ENCODE measurements around the gene CALB2.
"Not testable (repeated sequence)": the region's sequence is repeated elsewhere in the genome, so short reads cannot be mapped to it uniquely, and the experiment has no call there.

Gene CALB2

GRCh38 chr16:71352963-71353460 is 5.5 kb upstream of the CALB2 start:
- Histone ChIP-seq H3K9me3 (ENCODE audit: control insufficient read depth, insufficient read depth, low read depth, low read length) (no peaks in the 10 kb centered on the region), H3K4me1 (ENCODE audit: control insufficient read depth, insufficient read depth, low read length) (no peaks in the 10 kb centered on the region), H3K4me3 (ENCODE audit: low read depth, low read length) (no peak overlapping the region), H3K9ac (ENCODE audit: low read length) (no peak overlapping the region), H3K27ac (ENCODE audit: low read depth, low read length) (no peak overlapping the region), H3K27me3 (ENCODE audit: control insufficient read depth, insufficient read depth, low read length) (peaks cover 13% of the 10 kb centered on the region), H3K36me3 (ENCODE audit: control insufficient read depth, insufficient read depth, low read length) (no peaks in the 10 kb centered on the region)

- H3K9me3 ChIP-seq (ENCODE audit: control insufficient read depth, insufficient read depth, low read depth, low read length) = no peaks in the 10 kb centered on the region
- H3K4me1 ChIP-seq (ENCODE audit: control insufficient read depth, insufficient read depth, low read length) = peaks cover 3% of the 10 kb centered on the region; the same call in 1 of the 2 replicates
- peaks cover 18% of the 10 kb centered on the region for H3K27me3 ChIP-seq (ENCODE audit: control insufficient read depth, insufficient read depth, low read length)
- no peak overlapping the region for H3K27ac ChIP-seq (ENCODE audit: low read depth, low read length)
- H3K4me3 ChIP-seq (ENCODE audit: low read depth, low read length) = no peak overlapping the region
- H3K9ac ChIP-seq (ENCODE audit: low read length) = no peak overlapping the region
- H3K36me3 ChIP-seq (ENCODE audit: control insufficient read depth, insufficient read depth, low read length) = no peaks in the 10 kb centered on the region
These were observed 4.8 kb upstream of the CALB2 start for GRCh38 chr16:71353736-71354135.

GRCh38 chr16:71354156-71354555 is 4.4 kb upstream of the CALB2 start:
- peaks cover 3% of the 10 kb centered on the region; the same call in 1 of the 2 replicates for H3K4me1 ChIP-seq (ENCODE audit: control insufficient read depth, insufficient read depth, low read length)
- H3K4me3 ChIP-seq (ENCODE audit: low read depth, low read length) = no peak overlapping the region
- no peaks in the 10 kb centered on the region for H3K36me3 ChIP-seq (ENCODE audit: control insufficient read depth, insufficient read depth, low read length)
- H3K9ac ChIP-seq (ENCODE audit: low read length) = no peak overlapping the region
- H3K27me3 ChIP-seq (ENCODE audit: control insufficient read depth, insufficient read depth, low read length) = peaks cover 22% of the 10 kb centered on the region
- H3K27ac ChIP-seq (ENCODE audit: low read depth, low read length) = no peak overlapping the region
- H3K9me3 ChIP-seq (ENCODE audit: control insufficient read depth, insufficient read depth, low read depth, low read length) = no peaks in the 10 kb centered on the region

- Histone ChIP-seq H3K9me3 (ENCODE audit: control insufficient read depth, insufficient read depth, low read depth, low read length) (no peaks in the 10 kb centered on the region), H3K4me3 (ENCODE audit: low read depth, low read length) (no peak overlapping the region), H3K4me1 (ENCODE audit: control insufficient read depth, insufficient read depth, low read length) (peaks cover 3% of the 10 kb centered on the region; the same call in 1 of the 2 replicates), H3K9ac (ENCODE audit: low read length) (no peak overlapping the region), H3K27me3 (ENCODE audit: control insufficient read depth, insufficient read depth, low read length) (peaks cover 41% of the 10 kb centered on the region), H3K36me3 (ENCODE audit: control insufficient read depth, insufficient read depth, low read length) (no peaks in the 10 kb centered on the region), H3K27ac (ENCODE audit: low read depth, low read length) (no peak overlapping the region)
These were observed 2.3 kb upstream of the CALB2 start for GRCh38 chr16:71356051-71356740.

- H3K4me1 ChIP-seq (ENCODE audit: control insufficient read depth, insufficient read depth, low read length); H3K9ac ChIP-seq (ENCODE audit: low read length); H3K36me3 ChIP-seq (ENCODE audit: control insufficient read depth, insufficient read depth, low read length); H3K4me3 ChIP-seq (ENCODE audit: low read depth, low read length); H3K27ac ChIP-seq (ENCODE audit: low read depth, low read length); H3K9me3 ChIP-seq (ENCODE audit: control insufficient read depth, insufficient read depth, low read depth, low read length): not testable (repeated sequence)
- H3K27me3 ChIP-seq (ENCODE audit: control insufficient read depth, insufficient read depth, low read length) = peaks cover 44% of the 10 kb centered on the region
These were observed 1.6 kb upstream of the CALB2 start for GRCh38 chr16:71356936-71357335.

- H3K27ac ChIP-seq (ENCODE audit: low read depth, low read length) = no peak overlapping the region
These were observed 842 bp upstream of the CALB2 start for GRCh38 chr16:71357681-71358080.

GRCh38 chr16:71359431-71359830 is 908 bp downstream of the CALB2 start:
- no peak overlapping the region for H3K9ac ChIP-seq (ENCODE audit: low read length)
- H3K27ac ChIP-seq (ENCODE audit: low read depth, low read length) = no peak overlapping the region
- no peaks in the 10 kb centered on the region for H3K36me3 ChIP-seq (ENCODE audit: control insufficient read depth, insufficient read depth, low read length)
- peaks cover 3% of the 10 kb centered on the region; the same call in 1 of the 2 replicates for H3K4me1 ChIP-seq (ENCODE audit: control insufficient read depth, insufficient read depth, low read length)
- H3K27me3 ChIP-seq (ENCODE audit: control insufficient read depth, insufficient read depth, low read length) = peaks cover 46% of the 10 kb centered on the region
- no peak overlapping the region for H3K4me3 ChIP-seq (ENCODE audit: low read depth, low read length)
- no peaks in the 10 kb centered on the region for H3K9me3 ChIP-seq (ENCODE audit: control insufficient read depth, insufficient read depth, low read depth, low read length)

More at GRCh38 chr16:71357681-71358080, 842 bp upstream of the CALB2 start:
- no peaks in the 10 kb centered on the region for H3K36me3 ChIP-seq (ENCODE audit: control insufficient read depth, insufficient read depth, low read length)
- H3K9me3 ChIP-seq (ENCODE audit: control insufficient read depth, insufficient read depth, low read depth, low read length) = no peaks in the 10 kb centered on the region
- no peak overlapping the region for H3K4me3 ChIP-seq (ENCODE audit: low read depth, low read length)
- no peak overlapping the region for H3K9ac ChIP-seq (ENCODE audit: low read length)
- H3K4me1 ChIP-seq (ENCODE audit: control insufficient read depth, insufficient read depth, low read length) = peaks cover 3% of the 10 kb centered on the region; the same call in 1 of the 2 replicates
- H3K27me3 ChIP-seq (ENCODE audit: control insufficient read depth, insufficient read depth, low read length) = peaks cover 46% of the 10 kb centered on the region

GRCh38 chr16:71360378-71360777 is 1.9 kb downstream of the CALB2 start:
- H3K4me1 ChIP-seq (ENCODE audit: control insufficient read depth, insufficient read depth, low read length) = peaks cover 3% of the 10 kb centered on the region; the same call in 1 of the 2 replicates
- H3K27me3 ChIP-seq (ENCODE audit: control insufficient read depth, insufficient read depth, low read length) = peaks cover 43% of the 10 kb centered on the region
- H3K4me3 ChIP-seq (ENCODE audit: low read depth, low read length) = no peak overlapping the region
- no peaks in the 10 kb centered on the region for H3K36me3 ChIP-seq (ENCODE audit: control insufficient read depth, insufficient read depth, low read length)
- H3K27ac ChIP-seq (ENCODE audit: low read depth, low read length) = no peak overlapping the region
- no peaks in the 10 kb centered on the region for H3K9me3 ChIP-seq (ENCODE audit: control insufficient read depth, insufficient read depth, low read depth, low read length)
- H3K9ac ChIP-seq (ENCODE audit: low read length) = no peak overlapping the region

- H3K27ac ChIP-seq (ENCODE audit: low read depth, low read length) = no peak overlapping the region
- H3K9ac ChIP-seq (ENCODE audit: low read length) = no peak overlapping the region
- peaks cover 23% of the 10 kb centered on the region for H3K27me3 ChIP-seq (ENCODE audit: control insufficient read depth, insufficient read depth, low read length)
- no peak overlapping the region for H3K4me3 ChIP-seq (ENCODE audit: low read depth, low read length)
- H3K9me3 ChIP-seq (ENCODE audit: control insufficient read depth, insufficient read depth, low read depth, low read length) = no peaks in the 10 kb centered on the region
- no peaks in the 10 kb centered on the region for H3K36me3 ChIP-seq (ENCODE audit: control insufficient read depth, insufficient read depth, low read length)
- no peaks in the 10 kb centered on the region for H3K4me1 ChIP-seq (ENCODE audit: control insufficient read depth, insufficient read depth, low read length)
These were observed 5.7 kb downstream of the CALB2 start for GRCh38 chr16:71364133-71364681.

GRCh38 chr16:71365021-71365420 is 6.5 kb downstream of the CALB2 start:
- H3K36me3 ChIP-seq (ENCODE audit: control insufficient read depth, insufficient read depth, low read length) = no peaks in the 10 kb centered on the region
- H3K27me3 ChIP-seq (ENCODE audit: control insufficient read depth, insufficient read depth, low read length) = peaks cover 15% of the 10 kb centered on the region
- H3K4me1 ChIP-seq (ENCODE audit: control insufficient read depth, insufficient read depth, low read length) = peaks cover 4% of the 10 kb centered on the region; the same call in 1 of the 2 replicates
- H3K9me3 ChIP-seq (ENCODE audit: control insufficient read depth, insufficient read depth, low read depth, low read length) = no peaks in the 10 kb centered on the region
- no peak overlapping the region for H3K4me3 ChIP-seq (ENCODE audit: low read depth, low read length)
- H3K27ac ChIP-seq (ENCODE audit: low read depth, low read length) = no peak overlapping the region
- no peak overlapping the region for H3K9ac ChIP-seq (ENCODE audit: low read length)

- H3K27me3 ChIP-seq (ENCODE audit: control insufficient read depth, insufficient read depth, low read length) = no peaks in the 10 kb centered on the region
These were observed 8.9 kb downstream of the CALB2 start for GRCh38 chr16:71367241-71367976.

More at GRCh38 chr16:71367241-71367976, 8.9 kb downstream of the CALB2 start:
- H3K36me3 ChIP-seq (ENCODE audit: control insufficient read depth, insufficient read depth, low read length) = no peaks in the 10 kb centered on the region
- peaks cover 4% of the 10 kb centered on the region; the same call in 1 of the 2 replicates for H3K4me1 ChIP-seq (ENCODE audit: control insufficient read depth, insufficient read depth, low read length)
- H3K4me3 ChIP-seq (ENCODE audit: low read depth, low read length) = no peak overlapping the region
- no peak overlapping the region for H3K9ac ChIP-seq (ENCODE audit: low read length)
- no peak overlapping the region for H3K27ac ChIP-seq (ENCODE audit: low read depth, low read length)
- no peaks in the 10 kb centered on the region for H3K9me3 ChIP-seq (ENCODE audit: control insufficient read depth, insufficient read depth, low read depth, low read length)
